ENCODE measurements around the gene ECHDC3. TPM values are rescaled to one million over a fixed set of nuclear protein-coding genes. Genes with fewer than 3 reads are reported as not detected.

The ECHDC3 gene
- total and polyA plus RNA-seq, 2 of the 13 experiments (the other 11 are each of a cell fraction or from before 2014, with no cell fraction given) = not detected

DNA sequence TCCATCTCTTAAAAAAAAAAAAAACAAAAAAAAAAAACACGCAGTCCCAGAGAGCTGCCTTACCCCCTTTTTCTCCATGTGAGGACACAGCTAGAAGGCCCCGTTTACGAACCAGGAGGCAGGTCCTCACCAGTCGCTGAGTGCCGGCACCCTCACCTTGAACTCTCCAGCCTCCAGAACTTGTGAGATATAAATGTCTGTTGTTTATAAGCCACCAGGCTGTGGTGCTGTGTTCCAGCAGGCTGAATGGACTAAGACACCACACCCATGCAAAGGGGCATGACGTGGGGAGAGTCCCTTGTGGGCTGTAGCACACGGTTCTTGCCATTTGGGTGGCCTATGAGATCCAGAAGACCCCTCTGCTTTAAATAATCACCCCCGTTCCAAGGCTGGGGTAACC lies 17.2 kb downstream of the ECHDC3 start:
- Histone ChIP-seq H4K20me1 (ENCODE audit: insufficient read depth, low read length) (no peaks in the 10 kb centered on the region), H3K79me2 (ENCODE audit: insufficient read depth, low read length) (no peaks in the 10 kb centered on the region), H3K27ac (ENCODE audit: extremely low read length, insufficient read depth, low read length) (no peak overlapping the region), H3K9ac (ENCODE audit: insufficient read depth, low read depth, low read length) (no peak overlapping the region), H3K4me2 (ENCODE audit: low read depth, low read length) (no peak overlapping the region), H3K9me3 (ENCODE audit: low read length) (no peaks in the 10 kb centered on the region), H3K4me3 (replicated peaks in 1 of 3; ENCODE audit: insufficient read depth in 1 of 3, low read depth in 2 of 3, low read length in 3 of 3) (no peak overlapping the region), H3K4me1 (ENCODE audit: insufficient read depth, low read length) (peaks cover 47% of the 10 kb centered on the region), H3K27me3 (ENCODE audit: control insufficient read depth in 1 of 2, insufficient read depth in 2 of 2, low read length in 2 of 2) (peaks cover 3 to 35% of the 10 kb centered on the region in 2 experiments; a peak in 3 of 5 replicates), H2AFZ (ENCODE audit: low read length) (no peak overlapping the region), H3K36me3 (replicated peaks in 1 of 2; ENCODE audit: control insufficient read depth in 1 of 2, insufficient read depth in 2 of 2, low read length in 2 of 2) (no peaks in the 10 kb centered on the region)
- ATAC-seq (no peak), FAIRE-seq (no peak), DNase-seq (ENCODE audit: low spot score) (no peak)
- TF ChIP-seq HMGA1 (CRISPR knock-in tag; conservative IDR thresholded peaks at IDR 0.05) (no peak), POLR2G (IDR thresholded peaks at IDR 0.05; ENCODE audit: low read depth, low read length) (no peak), ZNF510 (CRISPR knock-in tag; IDR thresholded peaks at IDR 0.05; ENCODE audit: low read depth) (no peak), BORCS8-MEF2B (CRISPR knock-in tag; IDR thresholded peaks at IDR 0.05) (no peak)
- ChIA-PET CTCF (ENCODE audit: low intra/inter-chr PET ratio, low total read pairs) (interaction anchor here (3.8 kb wide), 1 partner anchor 243 kb away, joined by 61 read pairs; no protein-coding TSS in a partner anchor), POLR2A (no interaction called here)
- WGBS (ENCODE audit: low lambda C conversion rate) = 25% methylated on average over 8 of the region's 8 CpGs
- in situ Hi-C loops (cut with HindIII; ENCODE audit: extremely low pct_ligation_motif_present, low pct_unique_long_range_greater_than_20kb) = loop anchor here (5.0 to 10.0 kb wide), 2 partner anchors 242 to 325 kb away; no protein-coding TSS in a partner anchor
- intact Hi-C loops (cut with micrococcal nuclease; ENCODE audit: unreplicated experiment) = loop anchor here (5.0 kb wide), 2 partner anchors 147 to 337 kb away; partner anchors contain the start of gene USP6NL
- BruUV-seq (replicated peaks) = no TSS peak

DNA sequence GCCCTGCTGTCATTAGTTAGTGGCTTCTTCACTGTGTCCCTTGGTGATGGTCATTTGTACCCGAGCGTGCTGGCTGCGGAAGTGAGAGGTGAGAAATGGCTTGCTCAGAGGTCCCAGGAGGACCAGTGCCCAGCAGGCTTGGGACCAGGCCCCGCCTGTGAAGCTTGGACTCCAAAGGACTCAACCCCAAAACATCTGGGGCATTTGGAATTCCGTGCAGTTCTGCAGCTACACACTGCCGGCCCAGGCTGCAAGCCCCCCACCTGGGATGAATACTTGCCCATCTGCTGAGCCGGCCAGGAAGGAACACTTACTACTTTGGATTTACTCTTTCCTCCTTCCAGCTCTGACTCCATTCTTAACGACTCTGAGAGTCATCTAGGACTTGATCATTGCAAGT lies 18.0 kb downstream of the ECHDC3 start:
- H3K9ac ChIP-seq (ENCODE audit: insufficient read depth, low read depth, low read length) = no peak overlapping the region
- H2AFZ ChIP-seq (ENCODE audit: low read length) = no peak overlapping the region
- TF ChIP-seq, protein P1, sequence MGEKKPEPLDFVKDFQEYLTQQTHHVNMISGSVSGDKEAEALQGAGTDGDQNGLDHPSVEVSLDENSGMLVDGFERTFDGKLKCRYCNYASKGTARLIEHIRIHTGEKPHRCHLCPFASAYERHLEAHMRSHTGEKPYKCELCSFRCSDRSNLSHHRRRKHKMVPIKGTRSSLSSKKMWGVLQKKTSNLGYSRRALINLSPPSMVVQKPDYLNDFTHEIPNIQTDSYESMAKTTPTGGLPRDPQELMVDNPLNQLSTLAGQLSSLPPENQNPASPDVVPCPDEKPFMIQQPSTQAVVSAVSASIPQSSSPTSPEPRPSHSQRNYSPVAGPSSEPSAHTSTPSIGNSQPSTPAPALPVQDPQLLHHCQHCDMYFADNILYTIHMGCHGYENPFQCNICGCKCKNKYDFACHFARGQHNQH (CRISPR knock-in tag; IDR thresholded peaks at IDR 0.05) = no peak
- TF ChIP-seq, protein P2, sequence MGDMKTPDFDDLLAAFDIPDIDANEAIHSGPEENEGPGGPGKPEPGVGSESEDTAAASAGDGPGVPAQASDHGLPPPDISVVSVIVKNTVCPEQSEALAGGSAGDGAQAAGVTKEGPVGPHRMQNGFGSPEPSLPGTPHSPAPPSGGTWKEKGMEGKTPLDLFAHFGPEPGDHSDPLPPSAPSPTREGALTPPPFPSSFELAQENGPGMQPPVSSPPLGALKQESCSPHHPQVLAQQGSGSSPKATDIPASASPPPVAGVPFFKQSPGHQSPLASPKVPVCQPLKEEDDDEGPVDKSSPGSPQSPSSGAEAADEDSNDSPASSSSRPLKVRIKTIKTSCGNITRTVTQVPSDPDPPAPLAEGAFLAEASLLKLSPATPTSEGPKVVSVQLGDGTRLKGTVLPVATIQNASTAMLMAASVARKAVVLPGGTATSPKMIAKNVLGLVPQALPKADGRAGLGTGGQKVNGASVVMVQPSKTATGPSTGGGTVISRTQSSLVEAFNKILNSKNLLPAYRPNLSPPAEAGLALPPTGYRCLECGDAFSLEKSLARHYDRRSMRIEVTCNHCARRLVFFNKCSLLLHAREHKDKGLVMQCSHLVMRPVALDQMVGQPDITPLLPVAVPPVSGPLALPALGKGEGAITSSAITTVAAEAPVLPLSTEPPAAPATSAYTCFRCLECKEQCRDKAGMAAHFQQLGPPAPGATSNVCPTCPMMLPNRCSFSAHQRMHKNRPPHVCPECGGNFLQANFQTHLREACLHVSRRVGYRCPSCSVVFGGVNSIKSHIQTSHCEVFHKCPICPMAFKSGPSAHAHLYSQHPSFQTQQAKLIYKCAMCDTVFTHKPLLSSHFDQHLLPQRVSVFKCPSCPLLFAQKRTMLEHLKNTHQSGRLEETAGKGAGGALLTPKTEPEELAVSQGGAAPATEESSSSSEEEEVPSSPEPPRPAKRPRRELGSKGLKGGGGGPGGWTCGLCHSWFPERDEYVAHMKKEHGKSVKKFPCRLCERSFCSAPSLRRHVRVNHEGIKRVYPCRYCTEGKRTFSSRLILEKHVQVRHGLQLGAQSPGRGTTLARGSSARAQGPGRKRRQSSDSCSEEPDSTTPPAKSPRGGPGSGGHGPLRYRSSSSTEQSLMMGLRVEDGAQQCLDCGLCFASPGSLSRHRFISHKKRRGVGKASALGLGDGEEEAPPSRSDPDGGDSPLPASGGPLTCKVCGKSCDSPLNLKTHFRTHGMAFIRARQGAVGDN (CRISPR knock-in tag; IDR thresholded peaks at IDR 0.05) = 0 out of 2 replicates have a peak, but pooled peaks have one; percentile 7
- TF ChIP-seq U2AF2 (IDR thresholded peaks at IDR 0.05; ENCODE audit: low read depth, low read length) = no peak
- no peak overlapping the region for H3K27ac ChIP-seq (ENCODE audit: extremely low read length, insufficient read depth, low read length)
- FAIRE-seq (no peak), DNase-seq (ENCODE audit: low spot score) (no peak), ATAC-seq (no peak)
- in situ Hi-C loops (cut with HindIII; ENCODE audit: extremely low pct_ligation_motif_present, low pct_unique_long_range_greater_than_20kb) (no loop called here), intact Hi-C loops (cut with micrococcal nuclease; ENCODE audit: unreplicated experiment) (no loop called here)
- no TSS peak for BruUV-seq (replicated peaks)
- WGBS (ENCODE audit: low lambda C conversion rate) = 47% methylated on average over 5 of the region's 8 CpGs
- H3K9me3 ChIP-seq (ENCODE audit: low read length) = no peaks in the 10 kb centered on the region
- H3K4me3 ChIP-seq (replicated peaks in 1 of 3; ENCODE audit: insufficient read depth in 1 of 3, low read depth in 2 of 3, low read length in 3 of 3) = no peak overlapping the region
- H3K4me1 ChIP-seq (ENCODE audit: insufficient read depth, low read length) = peaks cover 45% of the 10 kb centered on the region
- H3K27me3 ChIP-seq (ENCODE audit: control insufficient read depth in 1 of 2, insufficient read depth in 2 of 2, low read length in 2 of 2) = peaks cover 3 to 42% of the 10 kb centered on the region in 2 experiments; a peak in 3 of 5 replicates
- CTCF ChIA-PET (ENCODE audit: low intra/inter-chr PET ratio, low total read pairs) = no interaction called here
- POLR2A ChIA-PET = interaction anchor here (0.5 kb wide), 1 partner anchor 125 kb away, joined by 3 read pairs; no protein-coding TSS in a partner anchor
- peak overlapping the region; percentile 46; the same call in 1 of the 2 replicates for H3K4me2 ChIP-seq (ENCODE audit: low read depth, low read length)
- no peaks in the 10 kb centered on the region for H4K20me1 ChIP-seq (ENCODE audit: insufficient read depth, low read length)
- H3K36me3 ChIP-seq (replicated peaks in 1 of 2; ENCODE audit: control insufficient read depth in 1 of 2, insufficient read depth in 2 of 2, low read length in 2 of 2) = no peaks in the 10 kb centered on the region
- no peaks in the 10 kb centered on the region for H3K79me2 ChIP-seq (ENCODE audit: insufficient read depth, low read length)

Data from HepG2 (cell line).